K562 (cell line): Measurements from ENCODE around the gene R3HDM2. TPM values are rescaled to one million over a fixed set of nuclear protein-coding genes. Genes with fewer than 3 reads are reported as not detected.
A peak's percentile ranks its signal among the peaks of the same experiment; 100 is the strongest.

Experiments
- ARHGAP35 ChIP-seq: fragments of 450-650 bp; IDR thresholded peaks from 2 replicates; pipeline ENCODE4 v1.6.1; 2018; ENCODE audit not compliant: partially characterized antibody
- C11orf30 ChIP-seq: fragments of 450-650 bp; IDR thresholded peaks from 2 replicates; pipeline ENCODE4 v1.6.1; 2016; ENCODE audit warnings: low read depth, mild to moderate bottlenecking
- CAMTA2 ChIP-seq: fragments of 250-450 bp; sonication (Bioruptor Pico); conservative IDR thresholded peaks from 2 replicates; pipeline ENCODE4 v1.5.1; 2022
- CBFA2T3 ChIP-seq: fragments of 450-650 bp; IDR thresholded peaks from 2 replicates; pipeline ENCODE4 v1.6.1; 2017
- ETV1 ChIP-seq: fragments of 450-650 bp; conservative IDR thresholded peaks from 2 replicates; pipeline ENCODE4 v1.6.1; 2016; ENCODE audit warnings: missing genetic modification characterization, control low read depth, low read depth, missing compliant biosample characterization
- FOXM1 ChIP-seq, 2 experiments: fragments of 450-650 bp in 1 of 2; sonication (generic) in 1 of 2; formaldehyde crosslinking in 1 of 2; IDR thresholded peaks; 2 replicates each; pipeline versions ENCODE4 v1.6.1 to v1.9.0; 2017 to 2022; ENCODE audit warnings: low read depth in 2 of 2, mild to moderate bottlenecking in 2 of 2, missing genetic modification reagents in 1 of 2, moderate library complexity in 1 of 2
- HMBOX1 ChIP-seq: sonication (generic); IDR thresholded peaks from 2 replicates; pipeline ENCODE4 v1.6.1; 2016
- MITF ChIP-seq: IDR thresholded peaks from 2 replicates; pipeline ENCODE4 v1.6.1; 2014; ENCODE audit warnings: antibody characterized with exemption
- NCOR1 ChIP-seq: fragments of 450-650 bp; IDR thresholded peaks from 2 replicates; pipeline ENCODE4 v1.6.1; 2016; ENCODE audit warnings: mild to moderate bottlenecking, moderate library complexity
- NFE2L1 ChIP-seq: fragments of 450-650 bp; IDR thresholded peaks from 2 replicates; pipeline ENCODE4 v1.6.1; 2016; ENCODE audit warnings: missing genetic modification characterization, low read depth, mild to moderate bottlenecking, missing compliant biosample characterization, moderate library complexity, borderline replicate concordance
- OTX1 ChIP-seq: fragments of 450-650 bp; formaldehyde crosslinking; IDR thresholded peaks from 2 replicates; pipeline ENCODE4 v1.4.0; 2022; ENCODE audit warnings: mild to moderate bottlenecking
- PHF21A ChIP-seq: fragments of 450-650 bp; IDR thresholded peaks from 2 replicates; pipeline ENCODE4 v1.6.1; 2017; ENCODE audit warnings: low read depth, borderline replicate concordance
- POLR2B ChIP-seq: fragments of 450-650 bp; IDR thresholded peaks from 2 replicates; pipeline ENCODE4 v1.6.1; 2018; ENCODE audit warnings: low read depth; ENCODE audit not compliant: partially characterized antibody
- PYGO2 ChIP-seq: fragments of 450-650 bp; IDR thresholded peaks from 2 replicates; pipeline ENCODE4 v1.6.1; 2016; ENCODE audit warnings: mild to moderate bottlenecking, missing genetic modification characterization, moderate library complexity, missing compliant biosample characterization
- RBM22 ChIP-seq: fragments of 200-400 bp; formaldehyde crosslinking; IDR thresholded peaks from 2 replicates; pipeline ENCODE4 v1.6.1; 2018; ENCODE audit warnings: low read length, low read depth; ENCODE audit not compliant: poor library complexity, severe bottlenecking
- RFX7 ChIP-seq: fragments of 250-450 bp; sonication (Bioruptor Pico); IDR thresholded peaks from 2 replicates; pipeline ENCODE4 v1.5.1; 2021; ENCODE audit warnings: mild to moderate bottlenecking
- ZC3H4 ChIP-seq: sonication (generic); formaldehyde crosslinking; IDR thresholded peaks from 2 replicates; pipeline ENCODE4 v1.9.0; 2021; ENCODE audit warnings: missing genetic modification reagents, borderline replicate concordance
- ZFP1 ChIP-seq: fragments of 450-650 bp; formaldehyde crosslinking; IDR thresholded peaks from 2 replicates; pipeline ENCODE4 v1.4.0; 2020; ENCODE audit warnings: mild to moderate bottlenecking, mixed read lengths
- ZKSCAN8 ChIP-seq: fragments of 200-800 bp; sonication (Bioruptor generic); IDR thresholded peaks from 2 replicates; pipeline ENCODE4 v1.6.1; 2016; ENCODE audit warnings: missing genetic modification characterization, missing compliant biosample characterization
- ZNF174 ChIP-seq: fragments of 250-450 bp; sonication (Bioruptor Pico); IDR thresholded peaks from 2 replicates; pipeline ENCODE4 v1.4.0; 2020; ENCODE audit warnings: mild to moderate bottlenecking
- ZNF217 ChIP-seq: sonication (generic); formaldehyde crosslinking; IDR thresholded peaks from 2 replicates; pipeline ENCODE4 v1.8.0; 2022; ENCODE audit warnings: mild to moderate bottlenecking, missing genetic modification reagents
- ZNF274 ChIP-seq: IDR thresholded peaks from 2 replicates; pipeline ENCODE4 v1.6.1; 2011; ENCODE audit warnings: low read depth, mild to moderate bottlenecking, low read length, moderate library complexity, borderline replicate concordance
- ZNF583 ChIP-seq: fragments of 250-450 bp; sonication (Bioruptor Pico); IDR thresholded peaks from 2 replicates; pipeline ENCODE4 v1.4.0; 2020
- ZNF644 ChIP-seq: fragments of 200-800 bp; sonication (Bioruptor generic); IDR thresholded peaks from 2 replicates; pipeline ENCODE4 v1.6.1; 2016; ENCODE audit warnings: low read depth, missing genetic modification characterization, missing compliant biosample characterization
- ZNF740 ChIP-seq, 3 experiments: fragments of 200-800 bp in 1 of 3; sonication (Bioruptor generic) in 1 of 3; sonication (generic) in 1 of 3; formaldehyde crosslinking in 1 of 3; IDR thresholded peaks; 2 replicates each; pipeline versions ENCODE4 v1.6.1 to v1.8.0; 2016 to 2022; ENCODE audit warnings: mild to moderate bottlenecking in 2 of 3, missing compliant biosample characterization in 2 of 3, missing genetic modification characterization in 2 of 3, missing genetic modification reagents in 1 of 3
- ZNF764 ChIP-seq: fragments of 250-450 bp; sonication (Bioruptor Pico); IDR thresholded peaks from 2 replicates; pipeline ENCODE4 v1.4.0; 2020; ENCODE audit warnings: low read depth, mild to moderate bottlenecking, moderate library complexity
- polyA plus RNA-seq, 8 experiments: library from polyadenylated mRNA; depleted of rRNA in 4 of 8; stranded (reverse) in 5 of 8; unstranded in 3 of 8; fragments of >200 nt; fragmentation: Nextera tagmentation in 2 of 8; fragmentation: Illumina TruSeq in 1 of 8; extraction: Ambion mirVana in 2 of 8; extraction: Trizol in 1 of 8; gene quantifications; 2 replicates each; pipeline versions ENCODE4 v1.2.1 to v1.2.3, GENCODE V29; 2011 to 2014; ENCODE audit warnings: inconsistent platforms in 1 of 8, missing spikeins in 1 of 8
- total RNA-seq, 7 experiments: library from RNA; depleted of rRNA in 6 of 7; stranded (reverse); fragments of >200 nt in 6 of 7; fragmentation: Illumina TruSeq in 2 of 7; extraction: Trizol in 2 of 7; gene quantifications; 2 replicates each; pipeline versions ENCODE4 v1.2.1 to v1.2.3, GENCODE V29; 2011 to 2021; ENCODE audit warnings: low replicate concordance in 1 of 7

R3HDM2 gene
- total and polyA plus RNA-seq, 9 of the 15 experiments (the other 6 are each of a cell fraction or from before 2014, with no cell fraction given), result 3.3 to 18.8 (median 9.0) TPM

- TF ChIP-seq FOXM1 (IDR thresholded peaks at IDR 0.05; ENCODE audit: low read depth) (peak; percentile 80; the same call in 1 of the 2 replicates), FOXM1 (CRISPR knock-in tag; IDR thresholded peaks at IDR 0.05; ENCODE audit: low read depth) (no peak), ZC3H4 (no peak), ZNF644 (no peak; the same call in 1 of the 2 replicates), PHF21A (no peak), HMBOX1 (peak; percentile 98), CBFA2T3 (peak; percentile 91), RBM22 (no peak), CAMTA2 (CRISPR knock-in tag) (no peak), ARHGAP35 (no peak), ZNF740 (CRISPR knock-in tag; IDR thresholded peaks at IDR 0.05) (no peak), ZNF740 (tag; IDR thresholded peaks at IDR 0.05) (no peak), ZFP1 (CRISPR knock-in tag) (no peak), NCOR1 (peak; percentile 70), POLR2B (no peak), ZNF764 (no peak), ZNF174 (no peak), PYGO2 (no peak), MITF (no peak), C11orf30 (no peak), ZNF274 (no peak), OTX1 (0 out of 2 replicates have a peak, but pooled peaks have one; percentile 49), NFE2L1 (no peak), RFX7 (CRISPR knock-in tag) (no peak), ZNF583 (CRISPR knock-in tag) (no peak), ZKSCAN8 (CRISPR knock-in tag) (no peak), ZNF217 (no peak), ETV1 (tag) (no peak)
Measured at GRCh38 chr12:57377103-57377840, 53.6 kb downstream of the R3HDM2 start (continued).
